Measurements from ENCODE around the gene TOMM7.
"Not testable (repeated sequence)": the region's sequence is repeated elsewhere in the genome, so short reads cannot be mapped to it uniquely, and the experiment has no call there.

Gene TOMM7

GRCh38 chr7:22779730-22780323 is 42.8 kb downstream of the TOMM7 start:
- not testable (repeated sequence) for DNase-seq

DNA sequence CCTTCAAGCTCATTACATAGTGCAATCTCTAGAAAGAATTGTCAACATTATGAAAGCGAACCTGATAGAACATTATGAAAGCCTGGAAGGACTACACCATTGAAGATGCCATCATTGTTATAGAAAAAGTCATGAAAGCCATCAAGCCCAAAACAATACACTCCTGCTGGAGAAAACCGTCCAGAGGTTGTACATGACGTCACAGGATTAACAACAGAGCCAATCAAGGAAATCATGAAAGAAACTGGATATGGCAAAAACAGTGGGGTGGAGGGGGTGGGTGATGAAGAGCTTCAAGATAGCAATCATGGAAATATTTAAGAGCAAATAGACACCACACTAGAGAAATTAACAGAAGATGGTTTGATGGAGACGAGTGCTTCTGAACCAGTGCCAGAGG is 45.7 kb downstream of the TOMM7 start:
- no peak for DNase-seq

DNA sequence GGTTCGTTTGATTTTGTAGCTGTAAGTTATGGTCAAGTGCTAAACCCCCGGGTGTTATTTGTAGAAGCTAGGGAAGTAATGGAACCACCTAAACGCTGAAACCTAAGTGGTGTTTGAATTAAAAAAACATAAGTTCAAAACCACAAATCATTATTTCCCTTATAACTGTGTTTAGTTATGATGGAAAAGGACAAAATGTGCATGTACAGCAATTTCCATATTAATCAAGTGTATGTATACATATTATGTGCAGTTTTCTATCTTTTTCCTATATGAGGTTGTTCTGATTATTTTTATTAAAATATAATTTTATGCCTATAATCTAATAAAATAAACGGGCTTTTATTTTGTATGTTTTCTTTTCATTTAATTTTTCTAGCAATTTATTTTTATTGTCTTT is 49.8 kb downstream of the TOMM7 start:
- DNase-seq, result no peak

DNA sequence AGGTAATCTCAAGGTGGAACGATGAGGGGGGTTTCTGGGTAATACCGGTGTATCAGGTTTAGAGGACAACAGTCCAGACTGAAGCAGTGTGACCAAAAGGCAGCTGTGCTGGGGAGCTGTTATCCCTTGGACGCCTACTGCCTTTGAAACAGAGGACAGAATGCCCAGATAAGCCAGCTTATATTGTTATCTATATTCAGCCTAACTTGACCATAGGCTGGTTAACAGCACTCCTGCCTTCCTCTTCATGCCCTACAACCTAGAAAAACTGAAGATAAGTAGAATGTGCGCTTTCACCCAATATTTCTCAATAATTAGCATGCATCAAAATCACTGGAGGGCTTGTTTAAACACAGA is 50.8 kb downstream of the TOMM7 start:
- DNase-seq, result no peak

GRCh38 chr7:22771194-22771871 is 51.3 kb downstream of the TOMM7 start:
- no peak for DNase-seq

DNA sequence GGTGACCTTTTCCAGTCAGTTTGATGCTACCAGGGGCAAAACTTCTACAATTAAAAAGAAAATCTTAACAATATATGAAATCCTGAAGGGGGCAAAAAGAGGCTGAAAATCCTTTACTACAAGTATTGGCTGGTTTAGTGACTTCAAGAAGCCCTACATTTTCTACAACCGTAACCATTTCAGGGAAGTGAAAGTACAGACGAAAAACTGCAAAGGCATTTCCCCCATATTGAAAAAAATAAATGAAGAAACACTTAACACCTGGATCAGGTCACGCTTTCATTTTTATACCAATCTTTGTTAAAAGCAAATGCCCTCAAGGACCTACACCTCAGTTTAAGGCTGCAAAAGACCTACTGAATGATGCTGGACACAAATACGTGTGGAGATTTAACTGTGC is 57.0 kb downstream of the TOMM7 start:
- DNase-seq, result no peak

Data from DMS53 (cell line).